GM19238 (cell line): ENCODE measurements around the gene BTBD17.

Experiments
- DNase-seq: peaks from one replicate; pipeline ENCODE4 v3.0.0; 2011; ENCODE audit warnings: low spot score; ENCODE audit not compliant: insufficient read length

Gene BTBD17

DNA sequence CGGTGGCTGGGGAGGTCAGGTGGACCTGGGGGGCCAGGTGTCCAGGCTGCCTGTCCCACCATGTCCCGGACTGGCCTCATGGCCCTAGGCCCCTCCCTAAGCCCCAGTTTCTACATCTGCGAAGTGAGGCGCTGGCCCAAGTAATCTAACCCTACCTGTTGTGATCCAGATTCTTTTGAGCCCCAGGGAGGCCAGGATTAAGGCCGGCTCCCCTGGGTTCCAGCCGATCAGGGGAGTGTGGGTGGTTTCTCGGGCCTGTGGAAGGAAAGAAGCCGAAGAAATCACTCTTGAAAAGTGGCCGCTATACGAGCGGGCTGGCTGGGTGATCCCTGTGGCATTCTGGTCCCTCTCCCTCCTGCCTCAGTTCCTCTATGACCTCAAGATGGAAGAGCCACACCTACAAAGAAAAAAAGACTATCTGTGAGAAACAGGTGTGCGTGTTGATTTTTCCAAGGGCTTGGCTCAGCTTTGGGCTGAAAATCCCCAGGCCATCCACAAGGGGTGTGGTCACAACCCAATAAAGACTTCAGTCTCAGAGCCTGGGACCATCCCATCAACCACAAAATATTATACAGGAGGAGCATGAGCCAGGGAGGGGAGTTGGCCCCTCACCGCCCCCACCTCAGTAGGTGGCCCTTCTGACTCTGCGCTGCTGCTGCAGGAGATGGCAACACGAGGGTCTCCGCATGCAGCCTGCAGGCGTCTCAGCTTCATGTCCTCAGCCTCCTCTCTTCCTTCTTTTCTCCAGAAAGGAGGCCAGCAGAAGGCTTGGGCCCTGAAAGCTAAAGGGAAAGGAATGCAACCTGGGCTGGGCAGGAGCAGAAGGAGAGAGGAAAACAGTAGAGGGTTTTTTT, 25.9 kb upstream of the BTBD17 start:
- no peak for DNase-seq

DNA sequence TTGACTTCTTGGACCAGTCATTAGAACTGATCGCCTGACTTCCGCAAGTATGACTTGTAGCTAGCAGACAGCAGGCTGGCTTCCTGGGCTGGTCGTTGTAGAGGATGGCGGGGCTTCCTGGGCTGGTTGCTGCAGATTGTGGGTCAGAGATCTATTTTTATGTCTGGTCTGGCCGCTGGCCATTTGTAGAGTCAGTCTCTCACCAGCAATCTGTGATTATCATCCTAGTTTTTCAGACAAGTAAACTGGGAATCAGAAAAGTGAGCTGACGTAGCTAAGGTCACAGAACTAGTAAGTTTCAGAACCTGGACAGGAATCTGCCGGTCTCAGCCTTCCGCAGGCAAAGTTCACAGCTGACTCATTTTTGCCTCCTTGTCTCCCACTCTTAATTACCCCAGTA, 24.7 kb upstream of the BTBD17 start:
- no peak for DNase-seq

DNA sequence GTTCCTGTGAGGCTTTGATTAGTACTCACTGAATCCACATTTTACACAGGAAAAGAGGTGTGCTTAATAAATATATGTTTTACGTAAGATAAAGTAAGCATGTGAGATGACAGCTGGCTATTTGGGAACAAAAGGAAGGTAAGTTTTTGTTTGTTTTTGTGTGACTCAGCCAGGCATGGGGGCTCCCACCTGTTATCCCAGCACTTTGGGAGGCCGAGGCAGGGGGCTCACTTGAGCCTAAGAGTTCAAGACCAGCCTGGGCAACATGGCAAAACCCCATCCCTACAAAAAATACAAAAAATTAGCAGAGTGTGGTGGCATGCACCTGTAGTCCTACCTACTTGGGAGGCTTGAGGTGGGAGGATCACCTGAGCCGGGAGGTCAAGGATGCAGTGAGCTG, 23.5 kb upstream of the BTBD17 start:
- no peak for DNase-seq

DNA sequence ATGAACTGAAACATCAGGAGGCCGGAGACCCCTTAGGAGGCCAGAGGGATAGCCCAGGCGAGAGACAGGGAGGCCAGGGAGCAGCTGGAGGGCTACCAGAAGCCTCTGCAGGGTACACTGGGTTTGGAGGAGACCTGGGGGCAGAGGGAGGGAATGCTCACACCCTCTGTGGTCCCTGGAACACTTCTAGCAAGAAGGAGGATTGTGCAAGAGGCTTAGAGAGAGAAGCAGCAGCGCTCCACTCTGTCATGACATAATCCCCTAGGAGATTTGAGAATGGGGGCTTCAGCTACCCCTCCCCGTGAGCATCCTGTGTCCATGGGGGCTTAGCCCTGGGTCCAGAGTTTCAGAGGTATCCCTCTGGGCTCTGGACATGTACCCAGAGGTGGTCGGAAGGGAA, 21.5 kb upstream of the BTBD17 start:
- no peak for DNase-seq

DNA sequence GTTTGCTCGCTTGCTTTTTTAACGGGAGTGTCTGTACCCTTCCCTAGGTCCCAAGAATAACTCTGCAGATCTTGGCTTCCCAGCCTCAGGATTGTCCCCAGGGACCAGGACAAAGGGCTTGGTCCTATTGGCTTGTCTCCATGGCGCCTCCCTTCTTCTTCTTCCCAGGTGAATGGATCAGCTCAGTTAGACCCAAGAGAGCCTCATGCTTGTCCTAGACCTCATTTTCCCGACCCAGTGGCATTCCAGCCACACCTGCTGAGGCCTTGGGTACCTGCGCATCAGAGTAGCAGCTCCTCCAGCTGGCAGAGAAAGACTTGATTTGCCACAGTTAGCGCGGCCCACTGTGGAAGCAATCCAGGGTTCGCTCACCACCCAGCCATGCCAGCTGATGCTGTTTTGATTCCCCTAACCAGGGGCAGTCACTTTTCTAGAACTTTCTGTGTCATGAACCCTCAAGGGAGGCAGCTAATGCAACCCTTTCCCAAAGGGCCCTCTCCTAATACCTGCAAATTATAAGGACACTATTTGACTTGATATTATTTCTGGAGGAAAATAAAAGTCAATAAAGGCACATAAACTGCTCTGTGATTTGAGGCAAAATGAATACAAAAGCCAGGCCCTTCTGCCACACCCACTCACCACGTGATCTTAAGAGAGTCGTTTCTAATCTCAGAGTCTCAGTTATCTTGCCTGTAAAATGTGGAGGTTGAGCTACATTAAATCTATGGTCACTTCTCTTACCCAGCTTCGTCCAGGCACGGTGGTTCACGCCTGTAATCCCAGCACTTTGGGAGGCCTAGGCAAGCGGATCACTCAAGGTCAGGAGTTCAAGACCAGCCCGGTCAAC, 19.5 kb upstream of the BTBD17 start:
- DNase-seq, result no peak

DNA sequence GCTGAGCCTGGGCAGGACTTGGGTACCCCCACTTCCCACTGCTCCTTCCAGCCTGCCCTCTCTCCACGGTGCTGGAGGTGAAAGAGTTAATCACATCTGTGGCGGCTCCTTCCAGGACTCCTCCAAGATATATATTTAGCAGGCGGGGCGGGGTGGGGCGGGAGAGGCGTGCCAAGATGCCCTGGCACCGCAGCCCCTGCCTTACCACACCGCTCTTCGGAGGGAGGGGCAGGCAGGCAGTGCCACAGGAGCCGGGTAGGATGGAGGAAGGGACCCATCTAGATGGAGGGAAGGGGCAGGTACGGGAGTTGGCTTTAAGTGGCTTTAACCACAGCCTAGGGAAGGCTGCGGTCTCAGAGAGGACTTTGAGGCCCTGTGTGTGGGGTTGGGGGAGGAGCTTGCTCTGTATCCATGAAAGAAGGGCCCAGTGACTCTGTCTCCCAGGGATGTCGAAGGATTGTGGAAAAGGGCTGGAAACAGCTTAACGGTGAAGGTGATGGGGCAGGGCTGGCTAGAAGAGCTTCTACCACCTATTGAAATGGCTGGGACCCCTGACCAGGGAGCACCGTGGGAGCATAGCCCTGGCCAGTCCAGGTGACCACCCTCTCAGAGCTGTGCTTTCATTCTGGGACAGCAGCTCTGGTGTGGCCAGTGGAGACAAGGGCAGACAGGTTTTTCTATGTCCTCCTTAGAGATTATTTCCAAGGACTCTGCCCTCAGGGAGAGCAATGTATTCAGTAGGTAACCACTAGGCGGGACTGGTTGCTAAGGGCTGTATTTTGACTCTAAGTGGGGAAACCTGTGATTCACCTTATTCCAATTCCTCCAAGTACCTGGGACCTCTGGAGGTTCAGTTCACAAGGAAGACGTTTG, 18.7 kb upstream of the BTBD17 start:
- DNase-seq, result no peak

DNA sequence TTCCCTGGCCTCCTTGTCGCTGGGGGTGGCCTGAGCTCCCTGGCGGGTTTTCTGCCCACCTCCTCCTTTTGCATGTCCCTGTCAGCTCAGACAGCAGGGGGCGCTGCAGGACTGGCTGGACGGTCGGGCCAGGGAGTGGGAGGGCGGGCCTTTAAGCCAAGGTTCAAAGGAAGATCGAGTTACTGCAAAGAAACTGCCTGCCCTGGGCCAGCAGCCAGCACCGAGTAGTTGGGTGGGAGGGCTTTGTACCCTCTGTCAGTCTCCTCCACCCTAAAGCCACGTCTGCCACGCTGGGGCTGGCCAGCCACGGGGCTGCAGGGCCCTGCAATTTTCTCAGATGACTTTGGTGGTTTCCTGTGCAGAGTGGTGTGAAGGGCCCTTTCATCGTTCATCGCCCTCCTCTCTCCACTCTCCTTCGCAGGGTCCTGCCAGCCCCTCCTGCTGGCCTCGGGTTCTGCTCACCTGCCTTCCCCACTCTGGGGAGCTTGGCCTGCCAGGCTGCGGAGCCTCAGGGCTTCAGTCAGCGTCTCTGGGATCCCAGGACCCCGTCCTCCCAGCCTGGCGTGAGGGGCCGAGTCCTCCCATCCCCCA, 17.9 kb upstream of the BTBD17 start:
- peak; percentile 89 for DNase-seq

DNA sequence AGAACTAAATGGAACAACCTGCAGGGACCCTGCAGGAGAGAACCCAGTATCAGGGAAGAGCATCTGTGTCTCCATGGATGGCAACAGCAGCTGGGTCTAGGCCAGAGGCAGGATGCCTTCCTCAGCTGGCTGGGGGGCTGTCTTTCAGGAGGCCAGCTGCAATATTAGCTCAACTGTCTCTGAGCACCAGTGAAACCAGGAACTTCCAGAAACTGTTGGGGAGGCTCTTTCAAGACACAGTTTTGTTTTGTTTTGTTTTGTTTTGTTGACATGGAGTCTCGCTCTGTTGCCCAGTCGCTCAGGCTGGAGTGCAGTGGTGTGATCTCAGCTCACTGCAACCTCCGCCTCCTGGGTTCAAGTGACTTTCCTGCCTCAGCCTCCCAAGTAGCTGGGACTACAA, 13.2 kb upstream of the BTBD17 start:
- no peak for DNase-seq

DNA sequence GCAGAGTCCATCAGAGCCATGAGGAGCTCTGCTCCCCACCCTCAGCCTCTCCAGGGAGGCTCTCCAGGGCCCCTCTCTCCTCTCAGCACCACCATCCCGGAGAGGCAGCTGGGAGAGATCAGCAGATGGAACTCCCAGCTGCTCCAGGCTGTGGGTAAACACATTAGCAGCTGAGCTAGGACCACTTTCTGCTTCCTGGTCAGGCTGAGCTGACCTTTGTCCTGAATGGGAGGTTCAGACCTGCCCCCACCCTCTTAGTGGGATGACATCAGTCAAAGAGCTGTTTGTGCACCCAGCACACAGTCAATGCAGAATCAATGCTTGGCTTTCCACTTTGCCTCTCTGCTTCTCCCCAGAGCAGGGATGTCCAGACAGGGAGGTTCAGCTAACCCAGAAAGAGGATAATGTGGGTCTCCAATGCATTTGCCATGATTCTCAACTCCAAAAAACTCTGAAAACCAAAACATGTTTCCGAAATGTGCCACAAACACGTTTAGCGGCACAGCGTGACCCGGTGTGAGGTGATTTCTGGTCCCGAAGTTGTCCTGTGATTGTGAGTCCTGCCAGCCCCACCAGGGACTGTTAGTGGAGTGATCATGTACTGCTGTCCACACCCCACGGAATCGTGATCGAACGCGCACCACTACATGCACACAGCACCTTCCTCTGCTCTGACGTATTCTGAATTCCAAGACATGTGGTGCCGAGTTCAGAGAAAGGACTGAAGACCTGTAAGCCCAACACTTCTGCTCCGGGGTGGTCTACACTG, 12.4 kb upstream of the BTBD17 start:
- DNase-seq, result no peak

DNA sequence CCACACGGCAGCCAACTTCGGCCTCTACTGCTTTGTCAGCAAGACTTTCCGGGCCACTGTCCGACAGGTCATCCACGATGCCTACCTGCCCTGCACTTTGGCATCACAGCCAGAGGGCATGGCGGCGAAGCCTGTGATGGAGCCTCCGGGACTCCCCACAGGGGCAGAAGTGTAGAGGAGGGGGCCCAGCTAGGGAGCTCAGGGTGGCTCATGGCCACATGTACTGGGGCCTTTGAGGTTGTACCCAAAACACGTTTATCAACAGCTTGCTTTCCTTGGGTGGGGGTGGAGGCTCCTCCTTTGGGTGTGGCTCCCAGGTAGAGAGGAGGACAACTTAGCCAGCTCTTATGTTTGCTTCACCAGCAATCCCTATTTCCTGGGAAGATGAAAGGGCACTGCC, 10.8 kb upstream of the BTBD17 start:
- DNase-seq, result no peak

DNA sequence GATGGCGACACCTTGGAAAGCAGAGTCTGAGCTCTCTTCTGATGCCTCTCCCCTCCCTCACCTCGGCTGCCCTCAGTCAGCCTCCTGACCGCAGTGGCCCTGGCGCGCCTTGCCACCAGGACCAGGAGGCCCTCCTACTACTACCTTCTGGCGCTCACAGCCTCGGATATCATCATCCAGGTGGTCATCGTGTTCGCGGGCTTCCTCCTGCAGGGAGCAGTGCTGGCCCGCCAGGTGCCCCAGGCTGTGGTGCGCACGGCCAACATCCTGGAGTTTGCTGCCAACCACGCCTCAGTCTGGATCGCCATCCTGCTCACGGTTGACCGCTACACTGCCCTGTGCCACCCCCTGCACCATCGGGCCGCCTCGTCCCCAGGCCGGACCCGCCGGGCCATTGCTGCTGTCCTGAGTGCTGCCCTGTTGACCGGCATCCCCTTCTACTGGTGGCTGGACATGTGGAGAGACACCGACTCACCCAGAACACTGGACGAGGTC, 10.0 kb upstream of the BTBD17 start:
- no peak for DNase-seq

DNA sequence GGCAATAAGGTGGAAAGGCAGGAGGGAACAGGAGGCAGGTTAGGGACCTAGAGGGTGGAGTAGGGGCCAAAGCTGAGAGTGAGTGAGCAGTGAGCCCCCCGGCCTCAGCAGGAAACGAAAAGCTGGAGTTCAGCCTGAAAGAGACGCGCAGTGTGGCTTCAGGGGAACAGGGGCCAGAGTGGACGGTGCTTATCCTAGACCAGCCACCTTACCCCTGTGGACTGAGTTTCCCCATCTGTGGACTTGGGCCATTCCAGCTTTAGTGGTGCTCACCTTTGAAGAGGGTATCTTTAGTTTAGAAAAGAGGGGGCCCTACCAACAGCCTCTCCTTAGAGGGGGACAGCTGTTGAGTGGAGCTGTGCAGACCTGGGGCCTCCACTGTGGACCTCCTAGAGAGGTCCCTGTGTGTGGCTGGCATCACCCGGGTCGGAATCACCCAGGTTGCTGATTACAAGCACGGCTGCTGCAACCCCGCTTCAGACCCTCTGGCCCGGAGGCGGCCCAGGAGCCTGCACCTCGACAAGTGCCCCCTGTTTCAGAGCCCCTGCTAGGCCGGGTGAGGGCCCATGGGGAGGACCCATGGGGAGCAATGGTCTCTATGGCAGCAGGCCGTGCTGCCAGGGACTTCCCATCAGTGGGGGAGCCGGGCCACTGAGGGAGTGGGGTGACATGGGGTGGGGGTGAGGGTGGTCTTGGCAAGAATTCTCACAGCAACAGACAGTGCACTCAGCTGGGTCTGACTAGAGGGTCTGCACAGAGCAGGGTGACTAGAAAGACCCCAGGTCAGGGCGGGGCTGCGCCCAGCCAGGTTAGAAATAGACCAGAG, 8.2 kb upstream of the BTBD17 start:
- DNase-seq, result no peak

DNA sequence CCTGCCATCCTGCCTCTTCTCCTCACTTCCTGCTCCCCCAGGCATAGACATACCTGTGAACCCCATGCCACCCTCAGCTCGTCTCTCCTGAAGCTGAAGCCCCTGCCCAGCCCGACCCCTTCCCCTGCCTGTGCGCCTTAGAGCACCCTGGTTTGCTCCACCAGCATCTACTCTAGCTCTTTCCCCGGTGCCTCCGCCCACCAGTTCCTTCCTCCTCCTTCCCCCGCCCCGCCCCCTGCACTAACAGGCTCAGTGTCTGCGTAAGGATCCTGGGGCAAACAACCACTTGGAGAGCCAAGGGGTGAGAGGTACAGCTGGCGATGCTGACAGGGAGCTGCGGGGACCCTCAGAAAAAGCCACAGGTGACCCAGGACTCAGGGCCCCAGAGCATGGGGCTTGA, 7.6 kb upstream of the BTBD17 start:
- peak; percentile 46 for DNase-seq

DNA sequence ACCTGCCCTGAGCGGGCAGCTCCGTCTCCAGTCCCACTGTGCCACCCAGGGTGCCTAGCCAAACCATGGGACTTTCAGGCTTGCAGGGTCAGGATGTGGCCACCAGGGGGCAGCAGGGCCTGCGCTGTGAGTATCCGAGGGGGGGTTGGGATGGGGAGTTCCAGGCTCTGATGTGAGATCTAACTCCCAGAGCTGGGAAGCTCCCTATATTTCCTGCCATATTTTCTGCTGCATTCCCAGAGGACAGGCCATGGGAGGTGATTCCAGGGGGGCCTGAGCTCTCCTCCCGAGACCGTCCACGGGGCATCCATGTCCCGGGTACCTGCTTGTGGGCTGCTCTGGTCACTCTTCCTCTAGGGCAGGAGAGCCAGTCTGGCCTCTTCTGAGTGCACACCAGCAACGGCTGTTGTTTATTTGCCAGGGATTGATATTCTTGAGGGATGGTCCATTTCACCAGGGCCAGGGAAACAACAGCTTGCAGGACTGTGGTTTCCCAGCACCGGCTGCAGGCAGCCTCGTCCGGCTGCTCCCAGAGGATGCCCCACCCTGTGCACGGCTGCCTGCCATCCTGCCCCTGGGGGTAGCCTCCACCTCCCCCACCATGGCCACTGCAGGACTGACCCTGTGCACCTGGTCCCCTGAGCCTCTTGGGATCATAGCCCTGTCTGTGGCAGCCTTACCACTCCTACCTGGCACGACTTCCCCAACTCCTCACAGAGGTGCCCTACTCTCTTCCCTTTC, 6.8 kb upstream of the BTBD17 start:
- DNase-seq, result peak; percentile 85

DNA sequence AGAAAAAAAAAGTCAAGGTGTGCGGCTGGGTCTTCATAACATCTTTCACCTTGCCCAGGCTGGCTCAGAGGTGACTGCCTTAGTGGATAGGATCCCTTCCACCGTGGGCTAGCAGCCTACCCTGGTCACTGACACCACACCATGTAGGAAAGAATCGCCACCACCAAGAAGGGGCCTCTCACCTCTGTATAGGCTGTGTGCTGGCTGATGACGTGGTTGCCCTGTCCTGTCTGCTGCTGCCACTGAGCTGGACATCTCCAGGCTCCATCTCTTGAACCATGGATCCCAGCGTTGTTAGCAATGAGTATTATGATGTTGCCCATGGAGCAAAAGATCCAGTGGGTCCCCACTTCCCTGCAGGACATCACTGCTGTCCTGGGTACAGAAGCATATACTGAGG, 5.5 kb upstream of the BTBD17 start, which contains the start of gene GPR142:
Gene GPR142 (plus strand): TSS at position 301 of the 400 bp plus-strand sequence. CDS start 2,035 bp downstream, outside the sequence.
- no peak for DNase-seq

DNA sequence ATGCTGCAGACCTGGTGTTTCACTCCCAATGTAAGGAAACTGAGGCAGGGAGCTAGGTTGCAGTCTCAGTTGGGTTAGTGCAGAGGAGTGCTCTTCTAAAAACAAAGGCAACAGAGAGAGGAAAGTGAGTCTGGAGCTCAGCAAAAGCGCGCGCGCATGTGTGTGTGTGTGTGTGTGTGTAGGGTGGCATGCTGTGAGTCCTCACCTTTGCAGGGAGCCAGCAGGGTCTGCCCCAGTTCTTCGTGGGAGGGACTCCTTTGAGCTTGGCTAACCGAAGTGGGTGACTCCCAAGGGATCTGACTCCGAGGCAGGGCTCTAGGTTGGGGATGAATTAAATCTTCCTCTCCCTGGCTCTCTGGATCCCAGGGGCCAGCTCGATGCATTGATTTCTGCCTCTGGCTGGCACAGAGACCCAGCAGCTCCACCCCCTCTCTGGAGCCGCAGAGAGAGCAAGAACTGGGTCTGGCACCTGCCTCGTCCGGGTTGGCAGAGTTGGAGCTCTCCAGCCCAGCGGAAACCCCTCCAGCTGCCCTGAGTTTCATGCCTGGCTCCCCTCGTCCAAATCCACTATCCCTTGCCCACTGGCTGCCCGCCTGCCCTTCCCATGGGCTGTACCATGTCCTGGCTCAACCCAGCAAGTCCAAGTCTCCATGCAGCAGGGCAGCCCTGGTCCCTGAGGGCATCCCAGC, 1.3 kb upstream of the BTBD17 start:
- DNase-seq, result no peak

DNA sequence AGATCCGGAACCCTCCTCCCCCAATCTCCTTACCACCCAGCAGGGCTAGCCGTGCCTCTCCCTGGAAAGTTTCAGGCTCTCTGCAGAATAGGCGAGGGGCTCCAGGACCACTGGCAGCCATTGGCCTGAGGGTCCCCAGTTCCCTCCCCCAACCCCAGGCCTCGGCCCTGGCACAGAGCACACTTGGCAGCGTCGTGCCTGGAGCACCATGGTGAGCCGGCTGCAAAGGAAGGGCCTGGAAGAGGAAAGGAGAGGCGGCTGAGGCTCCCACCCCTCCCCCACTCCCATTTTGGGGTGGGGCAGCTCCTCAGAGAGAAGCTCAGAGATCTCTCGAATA, 369 bp upstream of the BTBD17 start:
- no peak for DNase-seq

DNA sequence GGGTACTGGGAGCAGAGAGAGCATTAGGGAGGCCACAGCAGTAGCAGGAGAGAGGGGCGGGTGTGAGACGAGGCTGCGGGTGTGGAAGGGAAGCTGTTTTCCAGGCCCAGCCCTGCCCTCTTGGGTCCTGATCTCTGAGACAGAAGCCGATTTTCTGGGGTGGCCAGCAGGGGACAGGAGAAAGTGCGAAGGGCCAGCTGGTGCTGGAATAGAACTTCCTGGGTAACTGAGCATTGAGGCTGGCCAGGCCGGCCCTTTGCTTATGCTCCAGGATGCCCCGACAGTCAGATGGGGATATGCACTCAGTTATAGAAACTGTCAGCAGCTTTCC, 804 bp downstream of the BTBD17 start:
- no peak for DNase-seq
